Stimulated activated memory B cell treated with anti-CD40 and anti-IgM and Interleukin-4, amounts not matched to agents 10 μg/mL and 1 μg/mL and 100 μg/mL, for 72 hours (primary cell): ENCODE data around the gene BRIP1.
"Not testable (repeated sequence)": the region's sequence is repeated elsewhere in the genome, so short reads cannot be mapped to it uniquely, and the experiment has no call there.

ENCODE experiments used
- ATAC-seq: fragments of 150-1000 bp; cut with Tn5 transposase; 2 replicates; pipeline ENCODE4 v1.10.0; 2021
- H3K27ac Mint-ChIP-seq: one replicate; pipeline ENCODE4 v1.8.0; 2022; ENCODE audit warnings: mild to moderate bottlenecking, mixed read lengths
- H3K27me3 Mint-ChIP-seq: one replicate; pipeline ENCODE4 v1.8.0; 2022; ENCODE audit warnings: mixed read lengths
- H3K36me3 Mint-ChIP-seq: one replicate; pipeline ENCODE4 v1.8.0; 2022; ENCODE audit warnings: mixed read lengths
- H3K4me1 Mint-ChIP-seq: one replicate; pipeline ENCODE4 v1.8.0; 2022; ENCODE audit warnings: mixed read lengths
- H3K4me3 Mint-ChIP-seq: one replicate; pipeline ENCODE4 v1.8.0; 2022; ENCODE audit warnings: mild to moderate bottlenecking, moderate library complexity, mixed read lengths
- H3K9me3 Mint-ChIP-seq: one replicate; pipeline ENCODE4 v1.8.0; 2022; ENCODE audit warnings: mixed read lengths

Gene BRIP1

GRCh38 chr17:61862975-61863800 is at the start of gene BRIP1:
Gene BRIP1 (minus strand): TSS chr17:61863528. CDS start chr17:61861539, 1,989 bp downstream.
- H3K27ac Mint-ChIP-seq, result peak within 1 kb of the TSS; percentile 79
- H3K4me3 Mint-ChIP-seq, result peak within 1 kb of the TSS; percentile 96
- no peaks in the 10 kb centered on the region for H3K9me3 Mint-ChIP-seq
- ATAC-seq, result peak; percentile 98
- H3K36me3 Mint-ChIP-seq, result peaks cover 6% of the 10 kb centered on the region
- peaks cover 9% of the 10 kb centered on the region for H3K4me1 Mint-ChIP-seq
- H3K27me3 Mint-ChIP-seq, result no peaks in the 10 kb centered on the region

- Mint-ChIP-seq H3K36me3 (peaks cover 36% of the 10 kb centered on the region), H3K9me3 (no peaks in the 10 kb centered on the region), H3K4me3 (no peak overlapping the region), H3K4me1 (peaks cover 4% of the 10 kb centered on the region), H3K27me3 (no peaks in the 10 kb centered on the region), H3K27ac (no peak overlapping the region)
- ATAC-seq, result no peak
Observed at GRCh38 chr17:61908292-61909037, 45.1 kb upstream of the BRIP1 start.

DNA sequence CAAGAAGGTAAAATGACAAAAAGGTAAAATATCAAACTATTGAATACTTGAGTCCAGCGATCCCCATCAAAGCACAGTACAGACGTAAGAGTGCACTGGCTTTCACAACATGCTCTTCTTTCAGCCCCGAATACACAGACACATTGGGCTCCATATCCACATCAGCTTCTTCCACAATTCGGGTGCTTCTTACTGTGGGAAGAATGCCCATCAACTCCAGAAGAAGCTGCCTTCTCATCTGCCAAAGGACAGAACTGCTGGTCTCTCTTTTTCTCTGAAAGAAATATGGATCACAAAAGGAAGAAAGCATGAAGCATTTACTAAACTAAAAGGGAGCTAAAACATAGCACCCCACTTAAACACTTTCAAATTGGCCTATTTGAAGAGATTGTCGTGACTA is 44.0 kb upstream of the BRIP1 start:
- Mint-ChIP-seq H3K4me3 (no peak overlapping the region), H3K36me3 (peaks cover 43% of the 10 kb centered on the region), H3K27me3 (no peaks in the 10 kb centered on the region), H3K9me3 (no peaks in the 10 kb centered on the region), H3K4me1 (peaks cover 4% of the 10 kb centered on the region), H3K27ac (no peak overlapping the region)
- ATAC-seq, result no peak

GRCh38 chr17:61904094-61904710 is 40.9 kb upstream of the BRIP1 start:
- no peaks in the 10 kb centered on the region for H3K9me3 Mint-ChIP-seq
- H3K4me1 Mint-ChIP-seq, result peaks cover 4% of the 10 kb centered on the region
- peak; percentile 75 for ATAC-seq
- no peak overlapping the region for H3K4me3 Mint-ChIP-seq
- H3K36me3 Mint-ChIP-seq, result peaks cover 42% of the 10 kb centered on the region
- peak overlapping the region; percentile 55 for H3K27ac Mint-ChIP-seq
- no peaks in the 10 kb centered on the region for H3K27me3 Mint-ChIP-seq

- H3K27ac Mint-ChIP-seq, result peak overlapping the region; percentile 55
- H3K27me3 Mint-ChIP-seq, result no peaks in the 10 kb centered on the region
- peaks cover 4% of the 10 kb centered on the region for H3K4me1 Mint-ChIP-seq
- ATAC-seq, result no peak
- H3K36me3 Mint-ChIP-seq, result peaks cover 42% of the 10 kb centered on the region
- no peaks in the 10 kb centered on the region for H3K9me3 Mint-ChIP-seq
- H3K4me3 Mint-ChIP-seq, result no peak overlapping the region
Observed at GRCh38 chr17:61903251-61903650, 39.9 kb upstream of the BRIP1 start.

- no peaks in the 10 kb centered on the region for H3K27me3 Mint-ChIP-seq
- H3K9me3 Mint-ChIP-seq, result no peaks in the 10 kb centered on the region
- ATAC-seq, result no peak
- peaks cover 38% of the 10 kb centered on the region for H3K36me3 Mint-ChIP-seq
- no peak overlapping the region for H3K4me3 Mint-ChIP-seq
- H3K4me1 Mint-ChIP-seq, result no peaks in the 10 kb centered on the region
- no peak overlapping the region for H3K27ac Mint-ChIP-seq
Observed at GRCh38 chr17:61897548-61898180, 34.3 kb upstream of the BRIP1 start.

DNA sequence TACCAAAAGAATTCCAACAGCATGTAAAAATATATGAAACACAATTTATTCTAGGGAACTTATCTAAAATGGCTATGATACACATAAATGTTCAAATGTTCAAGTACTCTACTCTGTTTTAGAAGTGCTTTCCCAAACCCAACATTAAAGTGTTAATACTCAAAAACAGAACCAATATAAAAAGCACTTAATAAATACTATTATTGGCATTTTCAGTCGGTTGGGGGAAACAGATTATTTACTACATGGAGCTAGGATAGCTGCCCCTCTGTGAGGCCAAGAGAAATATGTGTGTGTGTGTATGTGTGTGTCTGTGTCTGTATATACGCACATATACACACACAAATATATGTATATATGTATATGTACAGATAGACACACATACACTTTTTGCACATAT is 32.1 kb upstream of the BRIP1 start:
- Mint-ChIP-seq H3K36me3 (peaks cover 41% of the 10 kb centered on the region), H3K27ac (no peak overlapping the region), H3K9me3 (no peaks in the 10 kb centered on the region), H3K27me3 (no peaks in the 10 kb centered on the region), H3K4me1 (no peaks in the 10 kb centered on the region), H3K4me3 (no peak overlapping the region)
- ATAC-seq, result no peak

- H3K27ac Mint-ChIP-seq, H3K9me3 Mint-ChIP-seq, H3K27me3 Mint-ChIP-seq, H3K4me1 Mint-ChIP-seq, ATAC-seq, H3K4me3 Mint-ChIP-seq: not testable (repeated sequence)
- peaks cover 33% of the 10 kb centered on the region for H3K36me3 Mint-ChIP-seq
Observed at GRCh38 chr17:61894310-61894709, 31.0 kb upstream of the BRIP1 start.

DNA sequence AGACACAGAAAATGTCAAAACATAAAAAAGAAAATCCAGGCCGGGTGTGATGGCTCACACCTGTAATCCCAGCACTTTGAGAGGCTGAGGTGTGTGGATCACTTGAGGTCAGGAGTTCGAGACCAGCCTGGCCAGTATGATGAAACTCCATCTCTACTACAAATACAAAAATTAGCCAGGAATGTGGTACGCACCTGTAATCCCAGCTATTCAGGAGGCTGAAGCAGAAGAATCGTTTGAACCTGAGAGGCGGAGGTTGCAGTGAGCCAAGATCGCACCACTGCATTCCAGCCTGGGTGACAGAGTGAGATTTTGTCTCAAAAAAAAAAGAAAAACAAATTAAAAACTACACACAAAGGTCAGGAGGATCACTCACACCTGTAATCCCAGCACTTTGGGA is 24.4 kb upstream of the BRIP1 start:
- not testable (repeated sequence) for H3K4me3 Mint-ChIP-seq, ATAC-seq, H3K27ac Mint-ChIP-seq, H3K4me1 Mint-ChIP-seq, H3K27me3 Mint-ChIP-seq, H3K9me3 Mint-ChIP-seq
- H3K36me3 Mint-ChIP-seq, result peaks cover 57% of the 10 kb centered on the region

DNA sequence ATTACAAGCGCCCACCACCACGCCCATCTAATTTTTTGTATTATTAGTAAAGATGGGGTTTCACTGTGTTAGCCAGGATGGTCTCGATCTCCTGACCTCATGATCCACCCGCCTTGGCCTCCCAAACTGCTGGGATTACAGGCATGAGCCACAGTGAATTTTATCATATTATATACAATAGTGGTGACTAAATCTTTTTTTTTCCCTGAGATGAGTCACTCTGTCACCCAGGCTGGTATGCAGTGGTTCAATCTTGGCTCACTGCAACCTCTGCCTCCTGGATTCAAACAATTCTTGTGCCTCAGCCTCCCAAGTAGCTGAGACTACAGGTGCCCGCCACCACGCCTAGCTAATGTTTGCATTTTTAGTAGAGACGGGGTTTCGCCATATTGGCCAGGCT is 22.5 kb upstream of the BRIP1 start:
- not testable (repeated sequence) for H3K4me1 Mint-ChIP-seq, H3K4me3 Mint-ChIP-seq, H3K27me3 Mint-ChIP-seq, ATAC-seq, H3K27ac Mint-ChIP-seq, H3K9me3 Mint-ChIP-seq
- peaks cover 56% of the 10 kb centered on the region for H3K36me3 Mint-ChIP-seq

GRCh38 chr17:61884864-61885263 is 21.5 kb upstream of the BRIP1 start:
- no peaks in the 10 kb centered on the region for H3K9me3 Mint-ChIP-seq
- no peak overlapping the region for H3K27ac Mint-ChIP-seq
- no peaks in the 10 kb centered on the region for H3K4me1 Mint-ChIP-seq
- no peaks in the 10 kb centered on the region for H3K27me3 Mint-ChIP-seq
- ATAC-seq, result no peak
- peaks cover 59% of the 10 kb centered on the region for H3K36me3 Mint-ChIP-seq
- H3K4me3 Mint-ChIP-seq, result no peak overlapping the region

DNA sequence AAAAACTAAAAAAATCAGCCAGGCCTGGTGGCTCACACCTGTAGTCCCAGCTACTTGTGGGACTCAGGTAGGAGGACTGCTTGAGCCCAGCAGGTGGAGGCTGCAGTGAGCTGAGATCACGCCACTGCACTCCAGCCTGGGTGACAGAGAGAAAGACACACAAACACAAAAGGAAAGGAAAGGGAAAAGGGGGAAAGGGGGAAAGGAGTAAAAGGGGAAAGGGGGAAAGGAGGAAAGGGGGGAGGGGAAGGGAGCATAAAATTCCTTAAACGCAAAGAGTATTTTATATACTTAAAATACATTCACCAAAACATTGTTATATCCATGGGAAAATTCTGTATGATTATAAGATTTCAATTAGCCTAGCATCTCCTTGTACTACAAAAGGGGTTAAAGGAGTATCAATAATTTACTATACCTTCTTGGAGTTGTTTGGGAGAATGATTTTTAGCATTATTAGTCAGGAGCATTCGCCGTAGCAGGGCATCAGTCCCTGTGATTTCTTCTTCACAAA is 17.3 kb upstream of the BRIP1 start:
- peaks cover 47% of the 10 kb centered on the region for H3K36me3 Mint-ChIP-seq
- no peak overlapping the region for H3K27ac Mint-ChIP-seq
- no peaks in the 10 kb centered on the region for H3K9me3 Mint-ChIP-seq
- no peaks in the 10 kb centered on the region for H3K27me3 Mint-ChIP-seq
- no peaks in the 10 kb centered on the region for H3K4me1 Mint-ChIP-seq
- H3K4me3 Mint-ChIP-seq, result no peak overlapping the region
- ATAC-seq, result no peak

- Mint-ChIP-seq H3K9me3 (no peaks in the 10 kb centered on the region), H3K4me1 (no peaks in the 10 kb centered on the region), H3K27ac (no peak overlapping the region), H3K4me3 (no peak overlapping the region), H3K27me3 (no peaks in the 10 kb centered on the region), H3K36me3 (peaks cover 41% of the 10 kb centered on the region)
- ATAC-seq, result no peak
Observed at GRCh38 chr17:61878984-61879612, 15.8 kb upstream of the BRIP1 start.

GRCh38 chr17:61878520-61878919 is 15.2 kb upstream of the BRIP1 start:
- H3K36me3 Mint-ChIP-seq, result peaks cover 42% of the 10 kb centered on the region
- no peak overlapping the region for H3K27ac Mint-ChIP-seq
- H3K4me3 Mint-ChIP-seq, result no peak overlapping the region
- no peak for ATAC-seq
- H3K4me1 Mint-ChIP-seq, result no peaks in the 10 kb centered on the region
- no peaks in the 10 kb centered on the region for H3K9me3 Mint-ChIP-seq
- H3K27me3 Mint-ChIP-seq, result no peaks in the 10 kb centered on the region

DNA sequence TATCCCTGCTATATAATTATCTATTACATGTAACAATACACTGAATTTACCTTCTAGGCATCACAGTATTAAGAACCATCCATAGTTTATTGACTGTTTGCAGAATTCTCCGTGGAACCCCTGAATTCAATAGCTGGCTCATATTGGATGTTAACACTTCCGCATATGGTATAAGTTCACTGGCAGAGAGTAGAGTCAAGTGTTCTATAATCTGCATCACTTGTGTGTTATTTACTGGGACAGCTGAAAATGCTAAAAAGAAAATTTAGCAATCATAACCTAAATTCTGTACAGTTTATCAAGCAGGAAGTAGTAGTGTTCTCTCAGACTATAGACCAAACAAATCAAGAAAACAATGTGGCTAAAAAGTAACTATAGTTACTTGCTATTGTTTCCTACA is 14.5 kb upstream of the BRIP1 start:
- Mint-ChIP-seq H3K9me3 (no peaks in the 10 kb centered on the region), H3K27ac (no peak overlapping the region), H3K4me3 (no peak overlapping the region), H3K36me3 (peaks cover 39% of the 10 kb centered on the region), H3K4me1 (no peaks in the 10 kb centered on the region), H3K27me3 (no peaks in the 10 kb centered on the region)
- ATAC-seq, result no peak
